Measurements from ENCODE around the gene SEC16B. TPM values are rescaled to one million over a fixed set of nuclear protein-coding genes. Genes with fewer than 3 reads are reported as not detected.

The SEC16B gene
- total and polyA plus RNA-seq, 2 of the 8 experiments (the other 6 are each of a cell fraction or from before 2014, with no cell fraction given) = 0.56 to 0.94 TPM

GRCh38 chr1:178006043-178006442 lies 36.2 kb upstream of the SEC16B start:
- ChIA-PET CTCF (ENCODE audit: partially characterized antibody) (no interaction called here), POLR2A (ENCODE audit: partially characterized antibody) (no interaction called here)
- H3K9me3 ChIP-seq (ENCODE audit: insufficient read depth in 2 of 2, low read depth in 1 of 2, low read length in 1 of 2) = no peaks in the 10 kb centered on the region
- no peak overlapping the region for H4K5ac ChIP-seq (ENCODE audit: insufficient read length, low read depth, low read length)
- FAIRE-seq (no peak), DNase-seq (ENCODE audit: low read depth in 1 of 2, low spot score in 2 of 2) (no peak)
- no peaks in the 10 kb centered on the region; a peak in 1 of 7 replicates for H3K4me1 ChIP-seq (replicated peaks in 1 of 4; ENCODE audit: control insufficient read depth in 3 of 4, insufficient read depth in 4 of 4, low read length in 3 of 4)
- H3K23ac ChIP-seq (ENCODE audit: insufficient read length) = no peak overlapping the region
- no peak overlapping the region for H3K18ac ChIP-seq (ENCODE audit: extremely low read depth, low read length)
- H3K14ac ChIP-seq (ENCODE audit: insufficient read length) = no peak overlapping the region
- 93% methylated on average over 4 of the region's 4 CpGs; no CpG with 5 or more reads in 1 of the 2 experiments for WGBS, 2 experiments (ENCODE audit: extremely low coverage in 1 of 2, insufficient coverage in 1 of 2, insufficient read length in 1 of 2, insufficient replicate concordance in 2 of 2, low coverage in 1 of 2, low lambda C conversion rate in 2 of 2, missing lambda C conversion rate in 1 of 2)
- H3K4me3 ChIP-seq (ENCODE audit: extremely low read depth in 1 of 4, insufficient read depth in 2 of 4, low read depth in 3 of 4, low read length in 4 of 4) = no peak overlapping the region
- H2BK20ac ChIP-seq (ENCODE audit: low read length) = no peak overlapping the region
- no peaks in the 10 kb centered on the region for H3K79me1 ChIP-seq (ENCODE audit: low read depth, low read length)
- no peak overlapping the region for H3K27ac ChIP-seq (ENCODE audit: low read depth, low read length)
- no peak overlapping the region for H3K4me2 ChIP-seq (ENCODE audit: insufficient read depth in 1 of 2, low read depth in 2 of 2, low read length in 2 of 2)
- no peak overlapping the region for H2AFZ ChIP-seq (ENCODE audit: low read length)
- no peak overlapping the region for H2BK120ac ChIP-seq (replicated peaks; ENCODE audit: low read depth, low read length)
- no peak overlapping the region for H4K91ac ChIP-seq (replicated peaks; ENCODE audit: insufficient read length, low read length)
- H2AK5ac ChIP-seq (ENCODE audit: low read depth, low read length) = no peak overlapping the region
- no peak overlapping the region for H3K56ac ChIP-seq (replicated peaks; ENCODE audit: insufficient read length, low read depth, low read length)
- no peak overlapping the region for H3K4ac ChIP-seq (replicated peaks; ENCODE audit: insufficient read length, low read depth, low read length)
- no peak overlapping the region for H2BK15ac ChIP-seq (ENCODE audit: low read length)
- H3K36me3 ChIP-seq (ENCODE audit: control insufficient read depth in 2 of 4, insufficient read depth in 4 of 4, low read length in 3 of 4) = no peaks in the 10 kb centered on the region
- no peak overlapping the region for H2BK5ac ChIP-seq (ENCODE audit: low read depth, low read length)
- H4K8ac ChIP-seq (ENCODE audit: extremely low read depth, insufficient read depth, low read length) = no peak overlapping the region
- no peaks in the 10 kb centered on the region for H3K79me2 ChIP-seq (ENCODE audit: control insufficient read depth in 1 of 2, insufficient read depth in 2 of 2, low read length in 2 of 2)
- H3K9ac ChIP-seq (replicated peaks in 1 of 4; ENCODE audit: extremely low read depth in 1 of 4, low read depth in 3 of 4, low read length in 3 of 4) = no peak overlapping the region
- peak; percentile 78; the same call in 1 of the 2 replicates for TF ChIP-seq CEBPB (IDR thresholded peaks at IDR 0.05; ENCODE audit: low read depth, low read length)
- TF ChIP-seq TEAD4 (IDR thresholded peaks at IDR 0.05; ENCODE audit: low read depth, low read length) = no peak
- H3K27me3 ChIP-seq (replicated peaks in 1 of 4; ENCODE audit: control insufficient read depth in 3 of 4, extremely low read depth in 1 of 4, insufficient read depth in 3 of 4, low read length in 3 of 4) = no peaks in the 10 kb centered on the region
- H3K23me2 ChIP-seq (ENCODE audit: low read depth, low read length) = no peaks in the 10 kb centered on the region; the same call in 1 of the 2 replicates
- H2BK12ac ChIP-seq (ENCODE audit: low read depth, low read length) = no peak overlapping the region
- H4K20me1 ChIP-seq (replicated peaks in 1 of 2; ENCODE audit: control insufficient read depth in 1 of 2, insufficient read depth in 2 of 2, low read length in 2 of 2) = no peaks in the 10 kb centered on the region

Data from H1 (cell line).